ENCODE measurements around the gene SH2D3C.

SH2D3C gene

DNA sequence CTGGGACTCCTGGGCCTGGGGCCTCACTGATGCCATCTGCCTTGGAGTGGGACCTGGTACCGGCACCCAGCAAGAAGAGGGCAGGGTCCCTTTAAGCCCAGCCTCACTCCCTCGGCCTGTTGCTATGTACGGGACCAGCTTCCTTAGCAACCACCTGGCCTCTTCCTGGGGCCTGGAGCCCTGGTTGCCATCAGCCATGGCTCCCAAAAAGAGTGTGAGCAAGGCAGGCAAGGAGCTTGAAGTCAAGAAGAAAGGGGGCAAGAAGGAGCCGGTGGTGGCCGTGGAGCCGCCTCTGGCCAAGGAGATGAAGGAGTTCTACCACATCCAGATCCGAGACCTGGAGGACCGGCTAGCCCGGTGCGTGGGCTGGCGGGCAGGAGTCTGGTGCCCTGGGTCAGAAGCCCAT lies 71.6 kb downstream of the SH2D3C start, which contains the start of gene CFAP157:
CFAP157 (plus strand) TSS at position 153 of the 406 bp plus-strand sequence; CDS start at position 197, 44 bp downstream.
- no peak within 1 kb of the TSS for H3K27ac ChIP-seq
- H3K27me3 ChIP-seq (ENCODE audit: insufficient read depth, low read depth) = no peaks in the 10 kb centered on the region
- H4K20me1 ChIP-seq (ENCODE audit: insufficient read depth) = no peaks in the 10 kb centered on the region
- no peaks in the 10 kb centered on the region for H3K36me3 ChIP-seq (ENCODE audit: insufficient read depth)
- H3K4me2 ChIP-seq = no peak within 1 kb of the TSS
- H3K4me3 ChIP-seq (IDR thresholded peaks at IDR 0.05; ENCODE audit: insufficient read depth, low read depth, low read length) = no peak within 1 kb of the TSS
- H3K79me2 ChIP-seq (ENCODE audit: insufficient read depth, low read depth) = no peaks in the 10 kb centered on the region
- TF ChIP-seq, protein P1, sequence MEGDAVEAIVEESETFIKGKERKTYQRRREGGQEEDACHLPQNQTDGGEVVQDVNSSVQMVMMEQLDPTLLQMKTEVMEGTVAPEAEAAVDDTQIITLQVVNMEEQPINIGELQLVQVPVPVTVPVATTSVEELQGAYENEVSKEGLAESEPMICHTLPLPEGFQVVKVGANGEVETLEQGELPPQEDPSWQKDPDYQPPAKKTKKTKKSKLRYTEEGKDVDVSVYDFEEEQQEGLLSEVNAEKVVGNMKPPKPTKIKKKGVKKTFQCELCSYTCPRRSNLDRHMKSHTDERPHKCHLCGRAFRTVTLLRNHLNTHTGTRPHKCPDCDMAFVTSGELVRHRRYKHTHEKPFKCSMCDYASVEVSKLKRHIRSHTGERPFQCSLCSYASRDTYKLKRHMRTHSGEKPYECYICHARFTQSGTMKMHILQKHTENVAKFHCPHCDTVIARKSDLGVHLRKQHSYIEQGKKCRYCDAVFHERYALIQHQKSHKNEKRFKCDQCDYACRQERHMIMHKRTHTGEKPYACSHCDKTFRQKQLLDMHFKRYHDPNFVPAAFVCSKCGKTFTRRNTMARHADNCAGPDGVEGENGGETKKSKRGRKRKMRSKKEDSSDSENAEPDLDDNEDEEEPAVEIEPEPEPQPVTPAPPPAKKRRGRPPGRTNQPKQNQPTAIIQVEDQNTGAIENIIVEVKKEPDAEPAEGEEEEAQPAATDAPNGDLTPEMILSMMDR (conservative IDR thresholded peaks at IDR 0.05; ENCODE audit: low read depth, low read length) = no peak
- no peak within 1 kb of the TSS for H3K9ac ChIP-seq
- no peak within 1 kb of the TSS for H2AFZ ChIP-seq (ENCODE audit: low read depth)
- H3K4me1 ChIP-seq (ENCODE audit: low read depth, poor library complexity, severe bottlenecking) = peaks cover 7% of the 10 kb centered on the region

DNA sequence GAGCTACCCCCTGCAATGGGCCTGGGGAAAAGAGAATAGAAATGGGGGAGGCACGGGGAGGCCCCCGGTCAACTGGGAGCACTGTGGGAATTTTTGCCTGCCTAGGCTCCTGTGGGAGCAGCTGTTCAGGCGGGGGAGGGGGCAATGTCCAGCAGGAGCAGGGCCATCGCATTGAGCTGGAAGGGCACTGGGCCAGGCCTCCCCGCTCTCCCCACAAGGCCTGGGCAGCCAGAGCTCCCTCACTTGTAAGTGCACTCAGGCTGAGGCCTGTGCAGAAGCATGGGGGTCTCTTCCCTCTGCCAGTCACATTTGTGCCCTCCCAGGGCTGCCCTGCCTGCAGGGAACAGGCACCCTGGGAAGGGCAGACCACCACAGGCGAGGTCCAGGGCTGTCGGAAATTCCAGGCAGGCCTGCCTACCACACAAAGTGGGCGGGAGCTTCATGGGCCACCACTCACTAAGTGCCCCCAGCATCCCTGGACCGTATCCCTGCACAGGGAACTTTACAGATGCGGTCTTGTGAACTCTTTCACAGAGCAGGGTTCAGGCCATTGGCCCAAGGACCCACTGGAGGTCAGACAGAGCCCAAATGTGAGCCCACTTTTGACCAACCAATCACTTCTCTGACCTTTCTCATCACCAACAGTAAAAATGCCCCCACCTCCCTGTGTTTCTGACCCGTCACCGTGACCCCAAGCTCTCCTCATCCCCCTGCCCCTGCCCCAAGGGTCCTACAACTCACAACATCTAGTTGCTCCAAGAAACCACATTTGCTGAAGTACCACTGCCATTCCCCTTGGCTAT lies 72.7 kb downstream of the SH2D3C start:
- Histone ChIP-seq H3K4me3 (IDR thresholded peaks at IDR 0.05; ENCODE audit: insufficient read depth, low read depth, low read length) (no peak overlapping the region), H2AFZ (ENCODE audit: low read depth) (no peak overlapping the region), H3K9ac (no peak overlapping the region), H3K4me2 (no peak overlapping the region), H4K20me1 (ENCODE audit: insufficient read depth) (no peaks in the 10 kb centered on the region), H3K27me3 (ENCODE audit: insufficient read depth, low read depth) (no peaks in the 10 kb centered on the region), H3K27ac (no peak overlapping the region), H3K36me3 (ENCODE audit: insufficient read depth) (no peaks in the 10 kb centered on the region), H3K4me1 (ENCODE audit: low read depth, poor library complexity, severe bottlenecking) (peaks cover 7% of the 10 kb centered on the region), H3K79me2 (ENCODE audit: insufficient read depth, low read depth) (no peaks in the 10 kb centered on the region)
- TF ChIP-seq, protein P1 (conservative IDR thresholded peaks at IDR 0.05; ENCODE audit: low read depth, low read length) = no peak

DNA sequence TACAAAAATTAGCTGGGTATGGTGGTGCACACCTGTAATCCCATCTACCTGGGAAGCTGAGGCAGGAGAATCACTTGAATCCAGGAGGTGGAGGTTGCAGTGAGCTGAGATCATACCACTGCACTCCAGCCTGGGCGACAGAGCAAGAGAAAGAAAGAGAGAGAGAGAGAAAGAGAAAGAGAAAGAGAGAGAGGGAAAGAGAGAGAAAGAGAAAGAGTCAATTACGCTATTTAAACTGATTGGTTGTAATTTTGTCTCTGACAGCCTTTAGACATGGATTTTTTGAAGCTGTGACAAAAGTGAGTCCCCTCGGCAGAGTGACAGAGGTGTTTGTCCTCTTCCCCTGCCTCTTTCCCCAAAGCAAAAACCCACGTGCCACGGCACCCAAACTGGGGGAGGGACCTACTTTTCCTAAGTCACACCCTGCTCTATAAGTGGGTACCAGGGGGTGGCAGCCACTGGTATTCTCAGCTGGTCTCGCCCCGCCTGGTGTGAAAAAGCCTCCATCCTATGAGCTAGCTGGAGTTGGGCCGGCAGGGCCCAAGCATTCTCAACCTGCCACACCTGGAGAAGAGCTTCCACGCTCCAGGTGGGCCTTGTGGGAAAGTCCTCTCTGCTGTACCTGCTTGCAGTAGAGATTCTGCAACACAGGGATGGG lies 75.0 kb downstream of the SH2D3C start:
- no peaks in the 10 kb centered on the region for H4K20me1 ChIP-seq (ENCODE audit: insufficient read depth)
- no peaks in the 10 kb centered on the region for H3K36me3 ChIP-seq (ENCODE audit: insufficient read depth)
- TF ChIP-seq, protein P1 (conservative IDR thresholded peaks at IDR 0.05; ENCODE audit: low read depth, low read length) = no peak
- H3K4me1 ChIP-seq (ENCODE audit: low read depth, poor library complexity, severe bottlenecking) = peaks cover 13% of the 10 kb centered on the region
- no peak overlapping the region for H3K4me3 ChIP-seq (IDR thresholded peaks at IDR 0.05; ENCODE audit: insufficient read depth, low read depth, low read length)
- H3K4me2 ChIP-seq = no peak overlapping the region
- no peak overlapping the region for H3K9ac ChIP-seq
- no peak overlapping the region for H2AFZ ChIP-seq (ENCODE audit: low read depth)
- no peak overlapping the region for H3K27ac ChIP-seq
- no peaks in the 10 kb centered on the region for H3K27me3 ChIP-seq (ENCODE audit: insufficient read depth, low read depth)
- H3K79me2 ChIP-seq (ENCODE audit: insufficient read depth, low read depth) = no peaks in the 10 kb centered on the region

DNA sequence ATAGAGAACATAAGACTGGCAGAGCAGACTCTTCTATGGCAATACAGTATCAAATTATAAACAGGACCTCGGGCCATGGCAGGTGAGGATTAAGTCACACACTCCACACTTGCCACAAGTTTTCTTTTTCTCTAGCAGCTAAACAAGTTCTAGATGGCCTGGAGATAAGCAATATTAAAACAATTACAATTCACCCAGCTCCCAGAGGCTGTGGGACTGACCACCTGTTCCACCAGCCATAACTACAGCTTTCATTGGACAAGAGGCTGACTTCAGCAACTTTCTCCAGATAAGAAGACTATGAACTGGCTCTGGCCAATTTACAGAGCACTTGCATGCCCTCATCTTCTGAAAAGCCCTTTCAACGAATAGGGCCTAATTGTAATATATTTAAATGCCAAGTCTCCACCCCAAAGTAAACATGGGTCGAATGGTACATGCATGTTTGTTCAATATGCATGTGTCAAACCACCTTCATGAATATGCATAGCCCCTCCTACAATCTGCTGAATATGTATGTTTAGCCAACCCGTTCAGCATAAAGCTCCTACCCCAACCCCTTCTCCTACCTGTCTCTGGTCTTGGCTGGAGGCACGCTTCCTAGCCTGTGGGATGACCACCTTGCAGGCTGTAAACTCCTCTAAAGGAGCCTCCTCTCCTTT lies 77.7 kb downstream of the SH2D3C start:
- no peak overlapping the region for H3K9ac ChIP-seq
- H2AFZ ChIP-seq (ENCODE audit: low read depth) = no peak overlapping the region
- H3K79me2 ChIP-seq (ENCODE audit: insufficient read depth, low read depth) = no peaks in the 10 kb centered on the region
- no peaks in the 10 kb centered on the region for H3K36me3 ChIP-seq (ENCODE audit: insufficient read depth)
- no peaks in the 10 kb centered on the region for H3K27me3 ChIP-seq (ENCODE audit: insufficient read depth, low read depth)
- no peaks in the 10 kb centered on the region for H4K20me1 ChIP-seq (ENCODE audit: insufficient read depth)
- H3K4me2 ChIP-seq = no peak overlapping the region
- TF ChIP-seq, protein P1 (conservative IDR thresholded peaks at IDR 0.05; ENCODE audit: low read depth, low read length) = no peak
- H3K4me3 ChIP-seq (IDR thresholded peaks at IDR 0.05; ENCODE audit: insufficient read depth, low read depth, low read length) = no peak overlapping the region
- H3K4me1 ChIP-seq (ENCODE audit: low read depth, poor library complexity, severe bottlenecking) = peaks cover 13% of the 10 kb centered on the region
- H3K27ac ChIP-seq = 0 out of 2 replicates have a peak overlapping the region, but pooled peaks have one; percentile 5
